ENCODE data around the gene MAGI2.

MAGI2 gene

DNA sequence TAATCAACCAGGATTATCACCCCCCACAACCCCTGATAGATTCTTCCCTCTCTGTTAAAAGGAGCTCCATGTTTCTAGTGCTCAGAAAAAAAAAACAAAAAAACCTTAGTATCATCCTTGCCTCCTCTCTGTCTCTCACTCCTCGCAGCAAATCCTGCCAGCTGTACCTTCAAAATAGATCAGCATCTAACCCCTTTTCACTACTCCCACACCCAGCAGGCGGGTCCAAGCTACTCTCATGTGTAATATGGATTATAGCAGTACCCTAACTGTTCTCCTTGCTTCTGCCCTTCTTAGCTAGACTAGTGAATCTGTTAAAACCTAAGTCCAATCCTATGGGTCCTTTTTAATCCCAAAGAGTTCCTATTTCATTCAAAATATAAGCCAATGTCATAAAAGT lies 667.4 kb downstream of the MAGI2 start:
- DNase-seq (ENCODE audit: low read depth): no peak

DNA sequence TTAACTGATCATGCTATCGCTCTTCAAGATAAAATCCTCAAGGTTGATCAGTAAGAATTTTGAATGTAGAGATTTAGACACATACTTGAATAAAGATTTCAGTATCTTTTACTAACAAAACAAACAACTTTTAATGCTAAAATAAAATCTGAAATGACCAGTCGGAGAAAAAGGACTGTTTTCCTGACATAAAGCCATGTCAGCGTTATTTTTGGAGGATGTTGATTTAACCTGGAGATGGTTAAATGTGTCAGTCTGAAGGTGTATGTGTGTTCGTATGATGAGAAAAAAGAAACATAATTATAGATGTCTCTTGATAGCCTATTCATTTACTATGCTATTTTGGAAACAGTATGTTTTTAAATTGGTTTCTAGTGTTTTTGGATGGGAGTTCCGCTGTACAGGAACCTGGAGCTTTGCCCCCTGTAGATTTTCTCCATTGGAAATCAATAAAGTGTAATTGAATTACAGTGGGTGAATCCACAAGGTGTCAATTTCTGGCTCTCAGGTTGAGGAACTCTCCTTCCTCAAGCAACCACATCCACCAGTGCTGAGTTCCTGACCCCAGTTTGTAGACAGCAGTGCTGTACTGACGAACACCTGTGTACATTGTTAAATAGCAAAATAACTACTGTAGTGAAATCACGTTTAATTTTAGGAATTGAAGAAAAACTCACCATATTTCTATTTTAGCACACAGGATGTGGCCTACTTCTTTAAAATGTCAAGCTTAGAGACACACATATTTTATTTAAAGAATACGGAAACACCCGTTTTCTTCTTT lies 670.1 kb downstream of the MAGI2 start:
- DNase-seq (ENCODE audit: low read depth): no peak

DNA sequence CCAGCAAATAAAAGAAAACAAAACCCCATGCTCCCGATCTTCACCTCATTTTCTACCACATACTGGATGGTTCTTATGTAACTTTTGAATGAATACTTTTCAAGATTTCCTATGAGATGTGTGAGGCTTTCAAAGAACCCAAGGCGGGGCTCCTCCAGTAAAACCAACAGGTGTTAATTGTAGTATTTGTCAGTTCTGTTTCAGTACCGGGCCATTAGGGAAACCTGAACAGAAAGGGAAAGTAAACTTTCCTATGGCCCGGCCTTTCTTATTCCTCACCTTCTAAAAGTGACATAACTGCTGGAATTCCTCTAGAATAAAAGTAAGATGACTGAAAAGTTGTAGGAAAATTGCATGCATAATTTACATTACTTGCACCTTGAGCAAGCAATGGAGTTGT lies 672.9 kb downstream of the MAGI2 start:
- DNase-seq (ENCODE audit: low read depth): no peak

DNA sequence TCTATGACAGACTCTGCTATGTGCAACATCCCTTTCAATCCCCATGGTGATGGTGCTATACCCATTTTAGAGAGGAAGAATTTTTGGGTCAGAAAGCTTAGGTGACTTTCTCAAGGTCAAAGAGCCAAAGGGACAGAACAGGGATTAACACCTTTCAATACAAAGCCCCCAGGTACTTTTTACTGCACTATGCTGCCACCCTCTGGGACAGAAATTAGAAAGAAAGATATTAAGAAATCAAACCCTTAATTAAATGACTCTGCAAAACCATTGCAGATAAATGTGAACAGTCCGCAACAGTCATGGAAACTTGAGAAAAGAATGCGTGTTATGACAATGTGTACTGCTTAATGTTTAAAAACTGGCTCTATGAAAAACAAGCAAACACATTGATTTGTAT lies 673.7 kb downstream of the MAGI2 start:
- no peak for DNase-seq (ENCODE audit: low read depth)

GRCh38 chr7:78777829-78778228 lies 675.6 kb downstream of the MAGI2 start:
- DNase-seq (ENCODE audit: low read depth): no peak

DNA sequence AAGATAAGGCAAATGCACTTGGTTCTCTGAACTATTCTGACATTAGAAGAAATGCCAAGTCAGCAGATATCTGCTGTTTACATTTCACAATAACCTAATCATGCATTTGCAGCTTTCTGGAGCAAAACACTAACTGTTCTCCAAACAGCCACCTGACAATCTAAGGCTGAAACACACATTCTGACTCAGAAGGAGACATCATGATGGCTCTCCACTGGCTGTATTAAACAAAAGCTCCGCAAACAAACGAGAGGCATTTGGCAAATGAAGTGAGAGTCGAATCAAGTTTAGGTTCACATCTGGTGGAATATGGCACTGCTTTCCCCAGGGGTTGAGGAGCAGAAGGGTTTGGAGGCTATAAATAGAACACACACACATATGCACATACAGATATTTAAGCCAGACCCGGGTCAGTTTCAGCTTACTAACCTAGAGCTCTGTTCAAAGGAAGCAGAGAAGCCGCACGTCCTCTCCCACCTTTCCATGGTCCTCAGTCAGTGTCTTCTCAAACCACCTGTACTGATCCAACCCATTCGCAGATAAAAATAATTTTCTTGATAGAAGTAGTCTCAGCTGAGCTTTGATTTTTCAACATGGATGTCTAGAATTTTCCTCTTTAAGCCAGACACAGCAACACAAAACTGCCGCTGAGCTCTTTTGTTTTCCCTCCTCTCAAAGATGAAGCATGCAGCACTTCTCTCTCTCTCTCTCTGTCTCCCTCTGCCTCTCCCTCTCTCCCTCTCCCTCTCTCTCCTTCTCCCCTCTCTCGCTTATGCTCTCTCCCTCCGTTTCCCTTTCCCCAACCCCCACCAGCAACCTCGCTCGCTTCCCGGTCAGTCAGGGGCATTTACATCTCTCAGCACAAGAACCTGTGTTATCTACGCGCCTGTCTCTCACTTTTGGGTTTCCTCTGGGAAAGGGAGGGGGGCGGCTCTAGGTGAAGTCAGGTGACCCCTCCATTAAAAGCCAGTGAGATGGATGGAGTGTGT lies 682.8 kb downstream of the MAGI2 start:
- DNase-seq (ENCODE audit: low read depth): peak; percentile 41

DNA sequence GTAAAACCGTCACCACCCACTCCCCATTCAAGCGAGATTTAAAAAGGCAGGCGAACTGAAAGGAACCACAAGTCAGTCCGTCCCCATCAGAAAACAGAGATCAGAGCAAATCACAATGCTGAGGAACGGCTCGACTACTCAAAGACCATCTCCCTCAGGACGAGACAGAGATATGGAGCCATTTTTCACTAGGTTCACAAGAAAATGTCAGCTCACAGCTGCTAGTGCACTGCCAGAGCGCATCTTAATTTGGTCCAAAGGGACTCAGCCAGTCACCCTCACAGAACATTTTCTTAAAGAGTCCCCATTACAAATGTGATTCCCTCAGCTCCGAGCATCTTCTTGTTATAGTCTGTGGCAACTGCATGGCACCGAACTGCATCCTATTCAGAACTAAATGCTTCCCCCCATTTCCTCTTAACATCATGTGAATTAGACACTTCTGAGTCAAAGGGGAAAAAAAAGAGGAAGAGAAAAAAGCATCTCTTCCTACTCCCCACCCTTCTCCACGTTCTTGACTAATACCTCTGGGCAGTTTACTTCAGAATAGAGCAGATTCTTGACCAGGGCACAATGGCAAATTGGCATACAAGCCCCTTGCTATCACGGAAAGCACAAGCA lies 683.9 kb downstream of the MAGI2 start:
- DNase-seq (ENCODE audit: low read depth): peak; percentile 2

DNA sequence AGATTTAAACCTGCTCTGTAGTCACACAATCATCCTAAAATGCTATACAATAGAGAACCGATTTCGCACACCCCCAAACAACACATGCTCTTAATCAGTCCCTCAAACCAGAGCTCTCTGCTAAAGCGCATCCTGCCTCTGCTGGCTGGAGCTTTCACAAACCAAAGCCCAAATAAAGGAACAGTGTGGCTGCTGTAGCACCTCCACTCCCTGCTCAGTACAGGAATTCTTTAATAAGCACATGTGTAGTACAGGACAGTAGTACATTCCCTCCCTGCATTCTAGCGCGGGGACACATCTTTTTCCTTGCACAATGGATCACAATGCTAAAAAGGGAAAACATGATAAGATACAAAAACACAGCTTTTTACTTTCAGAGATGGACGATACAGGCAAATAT lies 684.6 kb downstream of the MAGI2 start:
- peak; percentile 1 for DNase-seq (ENCODE audit: low read depth)

DNA sequence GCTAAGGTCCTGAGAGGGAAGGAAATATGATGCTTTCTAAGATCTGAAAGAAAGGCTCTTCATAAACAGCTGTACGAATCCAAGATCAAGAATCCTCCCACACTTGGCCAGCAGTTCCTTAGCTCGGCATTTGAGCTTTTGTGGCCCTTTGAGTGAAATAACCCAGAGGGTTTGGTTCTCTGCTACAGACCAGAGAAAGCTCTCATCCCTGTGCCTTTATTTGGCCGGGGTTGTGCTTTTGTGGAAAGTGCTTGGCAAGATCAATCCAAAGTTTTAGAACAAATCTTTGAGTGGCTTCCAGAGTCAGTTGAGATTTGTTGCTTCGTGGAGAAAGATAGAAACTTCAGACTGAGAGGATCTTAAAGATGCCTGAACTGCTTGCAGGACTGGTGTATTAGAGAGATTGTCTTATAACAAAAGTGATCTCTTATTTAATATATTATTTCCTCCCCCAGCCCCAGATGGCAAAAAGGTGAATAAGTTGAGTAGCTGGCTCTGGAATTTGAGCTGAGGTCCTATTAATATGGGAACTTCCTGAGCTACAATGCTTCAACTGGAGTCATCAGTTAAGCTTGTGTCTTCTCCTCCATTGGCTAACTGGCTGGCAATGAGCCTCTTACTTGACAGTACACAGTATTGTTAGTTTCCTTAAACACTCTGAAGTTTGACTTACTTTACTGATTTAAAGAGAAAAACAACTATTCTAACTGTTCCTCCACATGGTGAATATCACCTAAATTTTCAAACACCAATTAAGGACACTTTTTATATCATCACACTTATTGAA lies 687.3 kb downstream of the MAGI2 start:
- no peak for DNase-seq (ENCODE audit: low read depth)

DNA sequence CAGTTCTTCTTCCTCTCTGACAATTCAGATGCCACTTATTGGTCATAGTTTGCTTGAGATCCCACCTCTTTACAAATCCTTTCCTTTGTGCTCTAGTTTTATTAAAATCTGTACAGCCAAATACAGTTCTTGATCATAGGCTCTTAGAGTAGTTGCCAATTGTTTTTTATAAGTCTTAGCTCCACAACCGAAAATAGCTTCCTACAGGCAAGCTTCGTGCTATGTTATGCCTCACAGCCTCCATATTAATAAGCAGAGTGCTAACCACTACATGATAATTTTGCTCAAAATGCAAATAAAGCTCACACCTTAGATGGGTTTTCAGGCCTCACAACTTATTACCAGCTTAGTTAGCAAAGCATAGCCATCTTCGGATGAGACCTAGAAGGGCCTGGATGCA lies 688.9 kb downstream of the MAGI2 start:
- no peak for DNase-seq (ENCODE audit: low read depth)

- DNase-seq (ENCODE audit: low read depth): no peak
These were observed 690.8 kb downstream of the MAGI2 start for GRCh38 chr7:78762625-78763024.

DNA sequence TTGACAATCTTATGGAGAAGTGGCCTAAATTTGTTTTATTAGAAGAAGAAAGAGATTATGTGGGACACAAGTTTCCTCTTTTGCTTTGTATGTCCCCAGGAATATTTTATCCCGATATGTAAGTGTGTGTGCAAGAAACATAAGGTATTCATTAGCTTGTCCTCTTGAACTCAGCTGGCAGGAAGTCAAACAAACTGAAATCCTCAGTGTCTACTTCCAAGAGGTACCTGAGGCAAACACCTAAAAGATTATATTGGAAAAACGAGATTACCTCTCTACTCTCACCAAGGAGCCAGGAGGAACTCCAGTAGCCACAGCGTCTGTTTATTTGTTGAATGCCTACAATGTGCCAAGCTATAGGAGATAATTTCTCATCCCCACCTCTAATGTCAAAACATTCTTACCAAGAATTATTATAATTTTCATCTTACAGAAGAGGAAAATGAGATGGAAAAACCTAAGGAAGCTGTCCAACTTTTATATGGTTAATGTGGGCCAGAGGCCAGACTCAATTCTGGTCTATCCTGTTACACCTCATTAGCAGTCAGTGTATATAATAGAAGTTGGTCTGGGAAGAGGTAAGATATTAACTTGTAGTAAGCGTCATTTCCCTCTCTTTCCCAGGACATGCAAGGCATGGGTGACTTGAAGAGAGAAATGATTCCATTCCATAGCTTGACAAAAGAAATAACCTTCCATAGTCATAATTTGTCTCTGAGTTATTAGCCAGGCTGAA lies 692.7 kb downstream of the MAGI2 start:
- peak; percentile 7 for DNase-seq (ENCODE audit: low read depth)

DNA sequence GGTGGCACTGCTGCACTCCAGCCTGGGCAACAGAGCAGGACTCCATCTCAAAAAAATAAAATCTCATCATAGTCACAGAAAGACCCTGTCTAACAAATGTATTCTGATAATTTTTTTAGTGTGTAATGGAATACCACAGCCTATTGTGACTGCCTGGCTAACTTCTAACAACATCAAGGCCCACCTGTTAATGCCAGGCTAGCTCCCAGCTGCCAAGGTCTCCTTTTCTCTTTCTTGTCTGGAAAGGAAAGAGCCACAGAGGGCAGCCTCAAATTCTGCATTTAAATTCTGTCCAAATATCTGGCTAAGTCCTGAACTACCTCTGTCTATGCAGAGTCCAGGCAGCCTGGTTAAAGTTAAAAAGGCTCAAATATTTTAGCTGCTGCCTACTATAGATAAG lies 700.9 kb downstream of the MAGI2 start:
- no peak for DNase-seq (ENCODE audit: low read depth)

GRCh38 chr7:78751253-78751652 lies 702.2 kb downstream of the MAGI2 start:
- no peak for DNase-seq (ENCODE audit: low read depth)

GRCh38 chr7:78749052-78749746 lies 704.3 kb downstream of the MAGI2 start:
- DNase-seq (ENCODE audit: low read depth): no peak

DNA sequence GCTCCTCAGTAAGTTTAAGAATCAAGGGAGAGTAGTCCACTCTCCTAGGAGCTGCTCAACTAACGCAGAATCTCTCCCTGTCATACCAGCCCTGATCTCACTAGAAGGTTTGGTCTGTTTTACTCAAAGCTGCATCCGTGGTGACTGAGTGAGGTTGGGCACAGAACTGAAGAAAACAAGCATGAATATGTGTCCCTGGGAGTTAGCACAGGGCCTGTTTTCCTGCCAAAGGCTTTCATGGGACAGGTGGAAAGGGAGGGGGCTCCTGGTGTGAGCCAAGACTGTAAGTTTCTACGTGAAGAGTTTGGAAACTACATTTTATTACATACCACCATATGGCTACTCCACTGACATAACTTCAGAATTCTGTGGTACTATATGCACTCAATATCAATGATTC lies 705.9 kb downstream of the MAGI2 start:
- no peak for DNase-seq (ENCODE audit: low read depth)

GRCh38 chr7:78746301-78746700 lies 707.2 kb downstream of the MAGI2 start:
- DNase-seq (ENCODE audit: low read depth): no peak

- DNase-seq (ENCODE audit: low read depth): no peak
These were observed 710.8 kb downstream of the MAGI2 start for GRCh38 chr7:78742694-78743093.

GRCh38 chr7:78736548-78736947 lies 716.9 kb downstream of the MAGI2 start:
- no peak for DNase-seq (ENCODE audit: low read depth)

DNA sequence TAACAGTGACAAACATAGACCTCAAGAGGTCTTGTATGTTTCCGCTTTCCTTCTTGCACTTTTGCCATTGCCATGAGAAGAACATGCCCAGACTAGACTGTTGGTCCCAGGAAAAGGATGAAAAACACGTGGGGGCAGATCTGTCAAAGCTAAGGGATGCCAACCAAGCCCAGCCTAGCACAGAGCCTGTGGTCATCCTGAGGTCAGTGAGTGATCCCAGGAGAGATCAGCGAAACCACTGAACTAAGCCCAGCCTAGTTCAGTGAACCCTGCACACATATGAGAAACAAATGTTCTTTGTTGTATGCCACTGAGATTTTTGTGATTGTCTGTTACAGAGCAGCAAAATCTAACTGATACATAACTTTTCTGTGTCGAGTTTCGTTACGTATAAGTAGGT lies 718.8 kb downstream of the MAGI2 start:
- peak; percentile 1 for DNase-seq (ENCODE audit: low read depth)

GRCh38 chr7:78720066-78720465 lies 733.4 kb downstream of the MAGI2 start:
- DNase-seq (ENCODE audit: low read depth): no peak
